ENCODE results near the gene COPS4. TPM values are rescaled to one million over a fixed set of nuclear protein-coding genes. Genes with fewer than 3 reads are reported as not detected.
A peak's percentile ranks its signal among the peaks of the same experiment; 100 is the strongest.

The COPS4 gene
- total RNA-seq, 4 donors from 2014 or later, result 29.5 to 62.1 (median 43.0) TPM

DNA sequence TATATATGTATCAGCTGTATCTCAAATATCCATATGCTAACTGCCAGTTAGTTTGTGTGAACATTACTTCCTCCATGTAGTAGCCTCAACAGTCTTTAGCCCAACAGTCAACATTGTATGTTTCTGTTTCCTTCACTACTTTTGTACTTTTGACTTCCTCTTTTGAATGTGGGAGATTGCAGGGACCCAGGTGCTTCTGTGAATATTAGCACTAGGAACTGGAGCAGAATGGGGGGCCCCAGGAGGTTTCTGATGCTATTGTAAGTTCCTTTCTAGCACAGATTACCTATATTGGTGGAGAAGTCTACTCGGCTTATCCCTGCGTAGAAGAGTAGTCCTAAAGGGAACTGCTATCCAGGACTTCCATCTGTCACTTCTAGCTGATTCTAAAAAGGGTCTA, 77.2 kb downstream of the COPS4 start:
- TF ChIP-seq POLR2A (IDR thresholded peaks at IDR 0.05) (no peak), EP300 (IDR thresholded peaks at IDR 0.05) (no peak)
- TF ChIP-seq, protein P1, sequence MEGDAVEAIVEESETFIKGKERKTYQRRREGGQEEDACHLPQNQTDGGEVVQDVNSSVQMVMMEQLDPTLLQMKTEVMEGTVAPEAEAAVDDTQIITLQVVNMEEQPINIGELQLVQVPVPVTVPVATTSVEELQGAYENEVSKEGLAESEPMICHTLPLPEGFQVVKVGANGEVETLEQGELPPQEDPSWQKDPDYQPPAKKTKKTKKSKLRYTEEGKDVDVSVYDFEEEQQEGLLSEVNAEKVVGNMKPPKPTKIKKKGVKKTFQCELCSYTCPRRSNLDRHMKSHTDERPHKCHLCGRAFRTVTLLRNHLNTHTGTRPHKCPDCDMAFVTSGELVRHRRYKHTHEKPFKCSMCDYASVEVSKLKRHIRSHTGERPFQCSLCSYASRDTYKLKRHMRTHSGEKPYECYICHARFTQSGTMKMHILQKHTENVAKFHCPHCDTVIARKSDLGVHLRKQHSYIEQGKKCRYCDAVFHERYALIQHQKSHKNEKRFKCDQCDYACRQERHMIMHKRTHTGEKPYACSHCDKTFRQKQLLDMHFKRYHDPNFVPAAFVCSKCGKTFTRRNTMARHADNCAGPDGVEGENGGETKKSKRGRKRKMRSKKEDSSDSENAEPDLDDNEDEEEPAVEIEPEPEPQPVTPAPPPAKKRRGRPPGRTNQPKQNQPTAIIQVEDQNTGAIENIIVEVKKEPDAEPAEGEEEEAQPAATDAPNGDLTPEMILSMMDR (IDR thresholded peaks at IDR 0.05), result no peak
- Histone ChIP-seq H3K4me3 (peak overlapping the region in 1 of 4 donors; percentile 35), H3K36me3 (no peaks in the 10 kb centered on the region), H3K27me3 (peaks cover 0 to 3% of the 10 kb centered on the region in 2 donors), H3K4me1 (peaks cover 0 to 12% (median 0%) of the 10 kb centered on the region in 4 donors), H3K27ac (peak overlapping the region in 1 of 4 donors; percentile 54), H3K9me3 (no peaks in the 10 kb centered on the region)
- no peak for DNase-seq (ENCODE audit: low spot score in 2 of 2)
- WGBS, 2 donors, result 80 to 85% methylated on average over 2 of the region's 2 CpGs

DNA sequence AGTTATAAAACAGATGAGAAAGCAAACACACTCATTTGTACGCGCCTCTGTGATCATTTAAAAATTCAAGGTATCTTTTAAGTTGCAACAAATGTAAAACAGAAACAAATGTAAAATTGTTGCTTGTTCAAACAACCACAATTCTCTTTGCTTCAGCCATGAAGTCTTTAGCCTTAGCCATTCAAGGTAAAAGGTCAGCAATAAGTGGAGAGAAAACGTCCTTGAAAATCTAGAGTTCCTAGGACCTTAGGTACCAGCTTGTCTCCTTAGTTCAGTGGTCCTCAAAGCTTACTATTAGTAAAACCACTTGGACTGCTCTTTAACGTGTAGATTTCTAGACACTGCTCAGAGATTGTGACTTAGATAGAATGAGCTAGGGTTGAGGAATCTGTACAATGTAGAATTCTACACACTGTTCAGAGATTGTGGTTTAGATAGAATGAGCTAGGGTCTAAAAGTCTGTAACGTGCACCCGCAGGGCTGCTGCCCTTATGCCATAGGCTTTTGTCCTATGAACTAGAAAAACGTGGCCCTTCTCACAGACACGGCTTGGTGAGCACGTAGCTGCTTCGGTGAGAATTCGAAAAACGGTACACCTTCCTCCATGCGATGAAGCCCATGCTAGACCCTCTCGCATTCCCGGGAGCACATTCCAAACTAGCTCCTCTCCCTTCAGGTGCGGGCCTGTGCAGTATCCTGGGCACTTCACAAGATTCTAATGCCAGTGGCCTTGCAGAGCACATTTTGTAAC, 77.9 kb downstream of the COPS4 start:
- peak overlapping the region in 1 of 4 donors; percentile 35 for H3K4me3 ChIP-seq
- WGBS, 2 donors, result 79 to 81% methylated on average over 16 of the region's 16 CpGs
- no peak for TF ChIP-seq POLR2A (IDR thresholded peaks at IDR 0.05)
- TF ChIP-seq EP300 (IDR thresholded peaks at IDR 0.05), result no peak
- TF ChIP-seq, protein P1 (IDR thresholded peaks at IDR 0.05), result no peak

DNA sequence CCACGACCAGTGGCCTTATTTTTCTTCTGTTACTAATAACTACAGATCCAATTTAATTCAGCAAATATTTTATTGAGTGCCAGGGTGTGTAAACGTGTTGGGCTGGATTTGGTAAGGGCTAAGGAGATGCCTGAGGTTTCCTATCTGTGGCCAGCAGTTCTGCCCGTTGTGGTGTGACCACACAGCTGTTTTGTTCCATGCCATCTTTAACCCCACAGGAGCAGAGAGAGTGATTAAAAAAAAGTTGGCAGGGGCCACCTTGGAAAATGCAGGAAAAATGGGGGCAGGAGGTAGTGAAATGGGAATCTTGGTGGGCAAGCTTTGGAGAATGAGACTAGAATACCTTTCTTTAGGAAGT, 78.4 kb downstream of the COPS4 start:
- peaks cover 0 to 3% of the 10 kb centered on the region in 2 donors for H3K27me3 ChIP-seq
- H3K27ac ChIP-seq, result peak overlapping the region in 1 of 4 donors; percentile 54
- DNase-seq (ENCODE audit: low spot score in 2 of 2), result no peak
- WGBS, 2 donors, result 50 to 59% methylated on average over 3 of the region's 3 CpGs
- no peaks in the 10 kb centered on the region for H3K9me3 ChIP-seq
- H3K4me3 ChIP-seq, result peak overlapping the region in 1 of 4 donors; percentile 35
- TF ChIP-seq EP300 (IDR thresholded peaks at IDR 0.05) (no peak), POLR2A (IDR thresholded peaks at IDR 0.05) (no peak)
- TF ChIP-seq, protein P1 (IDR thresholded peaks at IDR 0.05), result no peak
- H3K4me1 ChIP-seq, result peaks cover 0 to 12% (median 0%) of the 10 kb centered on the region in 4 donors
- H3K36me3 ChIP-seq, result no peaks in the 10 kb centered on the region

More for the DNA sequence above, 77.9 kb downstream of the COPS4 start:
- no peaks in the 10 kb centered on the region for H3K36me3 ChIP-seq
- peak overlapping the region in 1 of 4 donors; percentile 54 for H3K27ac ChIP-seq
- DNase-seq (ENCODE audit: low spot score in 2 of 2), result no peak
- H3K9me3 ChIP-seq, result no peaks in the 10 kb centered on the region
- H3K27me3 ChIP-seq, result peaks cover 0 to 3% of the 10 kb centered on the region in 2 donors
- H3K4me1 ChIP-seq, result peaks cover 0 to 12% (median 0%) of the 10 kb centered on the region in 4 donors

DNA sequence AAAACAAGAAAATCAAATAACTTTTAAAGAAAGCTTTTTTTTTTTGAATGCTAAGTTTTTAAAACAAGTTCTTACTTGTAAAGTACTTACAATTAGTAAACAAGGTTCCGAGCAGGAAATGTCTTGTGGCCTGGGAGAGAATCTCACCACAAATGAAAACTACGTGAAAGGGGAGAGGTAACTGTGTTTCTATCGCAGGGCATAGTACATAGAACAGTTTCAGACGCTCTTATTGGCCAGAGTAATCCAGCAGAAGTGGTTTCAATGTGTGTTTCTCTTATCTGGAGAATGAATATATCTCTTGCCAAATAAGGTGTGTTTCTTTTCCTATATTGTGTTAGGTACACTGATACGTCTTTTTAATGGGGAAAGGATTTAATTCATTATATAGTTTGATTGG, 79.6 kb downstream of the COPS4 start, which contains the start of gene PLAC8:
PLAC8 (minus strand) TSS at position 154 of the 400 bp plus-strand sequence. CDS start 6,808 bp downstream, outside the sequence.
- WGBS, 2 donors, result 67 to 71% methylated on average over 5 of the region's 5 CpGs
- Histone ChIP-seq H3K4me1 (peaks cover 0 to 6% (median 0%) of the 10 kb centered on the region in 4 donors), H3K27me3 (peaks cover 0 to under 1% of the 10 kb centered on the region in 2 donors)

More for the DNA sequence above, 79.6 kb downstream of the COPS4 start, which contains the start of gene PLAC8:
- Histone ChIP-seq H3K27ac (peak within 1 kb of the TSS in 1 of 4 donors; percentile 54), H3K9me3 (no peaks in the 10 kb centered on the region), H3K4me3 (peak within 1 kb of the TSS in 1 of 4 donors; percentile 35), H3K36me3 (no peaks in the 10 kb centered on the region)
- DNase-seq (ENCODE audit: low spot score in 2 of 2), result no peak
- TF ChIP-seq, protein P1 (IDR thresholded peaks at IDR 0.05), result no peak
- TF ChIP-seq POLR2A (IDR thresholded peaks at IDR 0.05), result no peak
- no peak for TF ChIP-seq EP300 (IDR thresholded peaks at IDR 0.05)
